GM13977 (cell line): ENCODE results near the gene AFF3.

Experiments
- DNase-seq: peaks from one replicate; pipeline ENCODE4 v3.0.0; 2012; ENCODE audit warnings: low spot score
- in situ Hi-C: fragments of 300-500 bp; cut with MboI; formaldehyde crosslinking; loops from one replicate; pipeline ENCODE4 v1.12.0; 2022; ENCODE audit warnings: low sequenced_read_pairs, low pct_unique_long_range_greater_than_20kb, mixed read lengths, inconsistent platforms; ENCODE audit not compliant: unreplicated experiment
- TF ChIP-seq, protein P1 (sequence below): IDR thresholded peaks from 2 replicates; pipeline ENCODE4 v1.5.1; 2012; ENCODE audit warnings: mild to moderate bottlenecking, control low read depth; ENCODE audit not compliant: insufficient read depth; ENCODE audit errors: extremely low read depth, missing control alignments

The AFF3 gene

DNA sequence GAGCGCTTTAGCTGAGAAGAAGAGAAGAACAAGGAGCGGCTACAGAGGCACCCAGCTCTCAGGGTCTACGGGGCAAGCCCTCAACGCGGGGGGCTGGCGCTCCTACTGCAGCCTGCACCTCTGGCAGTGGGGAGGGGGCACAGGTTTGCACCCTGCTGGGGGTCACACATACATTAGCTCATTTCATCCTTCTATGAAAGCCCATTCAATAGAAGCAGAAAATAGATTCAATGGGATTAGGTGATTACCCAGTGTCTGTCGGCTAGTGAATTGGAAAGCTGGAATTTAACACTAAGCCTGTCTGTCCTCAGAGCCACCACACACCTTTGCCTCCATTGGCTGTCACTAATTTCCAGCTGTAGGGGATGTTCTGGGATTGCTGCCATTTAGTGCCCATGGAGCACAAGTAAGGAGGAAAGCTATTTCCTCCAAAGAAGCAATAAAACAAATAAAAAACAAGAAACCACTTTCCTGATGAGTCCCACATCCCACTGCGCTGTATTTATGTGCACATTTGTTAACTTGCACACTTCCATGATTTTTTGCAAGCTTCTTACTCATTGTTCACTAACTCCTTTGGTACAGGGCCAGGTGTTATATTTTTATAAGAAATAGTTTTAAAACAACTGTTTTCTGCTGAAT, 333.0 kb downstream of the AFF3 start:
- no peak for DNase-seq
- in situ Hi-C loops: no loop called here
- TF ChIP-seq, protein P1, sequence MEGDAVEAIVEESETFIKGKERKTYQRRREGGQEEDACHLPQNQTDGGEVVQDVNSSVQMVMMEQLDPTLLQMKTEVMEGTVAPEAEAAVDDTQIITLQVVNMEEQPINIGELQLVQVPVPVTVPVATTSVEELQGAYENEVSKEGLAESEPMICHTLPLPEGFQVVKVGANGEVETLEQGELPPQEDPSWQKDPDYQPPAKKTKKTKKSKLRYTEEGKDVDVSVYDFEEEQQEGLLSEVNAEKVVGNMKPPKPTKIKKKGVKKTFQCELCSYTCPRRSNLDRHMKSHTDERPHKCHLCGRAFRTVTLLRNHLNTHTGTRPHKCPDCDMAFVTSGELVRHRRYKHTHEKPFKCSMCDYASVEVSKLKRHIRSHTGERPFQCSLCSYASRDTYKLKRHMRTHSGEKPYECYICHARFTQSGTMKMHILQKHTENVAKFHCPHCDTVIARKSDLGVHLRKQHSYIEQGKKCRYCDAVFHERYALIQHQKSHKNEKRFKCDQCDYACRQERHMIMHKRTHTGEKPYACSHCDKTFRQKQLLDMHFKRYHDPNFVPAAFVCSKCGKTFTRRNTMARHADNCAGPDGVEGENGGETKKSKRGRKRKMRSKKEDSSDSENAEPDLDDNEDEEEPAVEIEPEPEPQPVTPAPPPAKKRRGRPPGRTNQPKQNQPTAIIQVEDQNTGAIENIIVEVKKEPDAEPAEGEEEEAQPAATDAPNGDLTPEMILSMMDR: no peak

DNA sequence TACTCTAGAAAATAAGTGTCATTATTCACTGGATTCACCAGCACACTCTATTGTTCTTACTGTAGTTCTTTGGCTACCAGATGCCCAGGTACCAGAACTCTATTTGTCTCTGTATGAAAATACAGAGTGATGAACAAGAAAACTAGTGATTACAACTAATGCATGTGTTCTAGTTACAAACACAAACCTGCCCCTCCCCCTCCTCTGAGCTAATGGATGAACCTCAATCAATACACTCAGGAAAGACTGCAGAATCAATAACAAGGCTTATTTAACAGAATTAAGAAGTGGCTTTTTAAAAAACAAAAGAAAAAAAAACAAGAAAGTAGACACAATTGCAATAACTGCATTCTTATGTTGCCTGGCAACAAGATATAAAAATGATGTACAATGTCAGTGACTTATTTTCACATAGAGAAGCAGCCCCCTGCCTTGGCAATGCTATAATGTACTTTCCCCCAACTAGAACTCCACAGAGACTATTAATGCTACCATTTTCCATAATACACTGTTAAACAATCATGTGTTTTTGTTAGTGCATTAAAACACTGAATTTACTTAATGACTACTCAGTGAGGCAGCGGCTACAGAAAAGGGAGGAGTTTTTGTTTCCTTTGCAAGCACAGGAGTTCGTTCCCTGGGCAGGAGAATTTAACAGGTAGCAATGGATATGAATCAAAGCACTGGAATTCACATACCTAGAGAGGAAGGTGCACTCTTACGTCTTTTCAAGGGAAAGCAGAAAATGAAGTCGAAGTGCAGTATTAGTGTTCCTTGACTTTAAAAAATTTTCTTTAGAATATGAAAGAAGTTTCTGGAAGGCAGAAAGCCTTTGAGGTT, 333.8 kb downstream of the AFF3 start:
- TF ChIP-seq, protein P1: no peak
- no peak for DNase-seq
- in situ Hi-C loops: no loop called here

DNA sequence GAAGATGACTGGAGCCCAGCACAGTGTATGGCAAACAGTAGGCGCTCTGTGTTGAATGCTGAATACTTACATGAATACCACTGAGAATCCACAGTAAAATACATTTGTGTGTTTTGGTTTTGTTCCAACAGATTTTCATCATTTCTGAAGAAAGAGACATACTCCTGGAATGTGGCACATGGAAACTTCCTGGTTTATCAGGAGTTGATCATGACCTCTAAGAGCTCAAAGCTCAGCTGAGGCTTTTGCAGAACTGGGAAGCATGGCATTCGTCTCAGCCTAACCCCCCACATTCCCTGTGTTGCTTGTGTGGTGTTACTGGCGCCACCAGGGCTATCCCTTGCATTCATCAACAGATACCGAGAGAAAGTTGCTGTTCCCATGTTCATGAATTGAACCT, 335.6 kb downstream of the AFF3 start:
- no peak for DNase-seq
- in situ Hi-C loops: no loop called here
- TF ChIP-seq, protein P1: no peak

DNA sequence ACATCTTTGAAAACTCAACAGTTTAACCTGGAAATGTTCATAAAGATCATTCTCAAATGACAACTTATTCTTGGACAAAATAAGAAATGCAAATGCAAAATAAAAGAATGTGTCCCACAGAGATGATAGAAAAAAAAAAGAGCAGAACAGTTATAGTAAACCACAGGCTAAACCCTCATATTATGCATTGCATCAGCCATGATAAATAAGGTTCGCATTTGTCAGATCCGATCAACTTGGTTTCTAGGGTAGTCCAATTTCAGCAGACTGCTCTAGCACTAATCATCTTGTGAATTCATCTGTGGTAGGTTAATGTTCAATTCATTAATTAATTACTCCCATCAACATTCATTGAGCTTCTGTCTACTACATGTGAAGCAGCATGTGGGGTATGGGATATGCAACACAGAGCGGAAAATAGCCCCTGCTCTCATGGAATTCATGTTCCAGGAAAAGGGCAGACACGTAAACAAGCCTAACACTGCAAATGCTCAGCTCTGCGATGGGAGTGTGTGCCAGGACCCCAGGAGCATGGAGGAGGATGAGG, 336.4 kb downstream of the AFF3 start:
- in situ Hi-C loops: no loop called here
- no peak for DNase-seq
- TF ChIP-seq, protein P1: no peak

DNA sequence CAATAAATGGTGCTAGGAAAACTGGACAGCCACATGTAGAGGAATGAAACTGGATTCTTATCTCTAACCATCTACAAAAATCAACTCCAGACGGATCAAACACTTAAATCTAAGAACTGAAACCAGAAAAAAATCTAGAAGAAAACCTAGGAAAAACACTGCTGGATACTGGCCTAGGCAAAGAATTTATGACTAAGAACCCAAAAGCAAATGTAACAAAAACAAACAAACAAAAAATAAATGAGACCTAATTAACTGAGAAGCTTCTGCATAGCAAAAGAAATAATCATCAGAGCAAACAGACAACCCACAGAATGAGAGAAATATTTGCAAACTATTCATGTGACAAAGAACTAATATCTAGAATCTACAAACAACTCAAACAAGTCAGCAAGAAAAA, 338.5 kb downstream of the AFF3 start:
- in situ Hi-C loops: no loop called here
- TF ChIP-seq, protein P1: no peak
- DNase-seq: no peak

DNA sequence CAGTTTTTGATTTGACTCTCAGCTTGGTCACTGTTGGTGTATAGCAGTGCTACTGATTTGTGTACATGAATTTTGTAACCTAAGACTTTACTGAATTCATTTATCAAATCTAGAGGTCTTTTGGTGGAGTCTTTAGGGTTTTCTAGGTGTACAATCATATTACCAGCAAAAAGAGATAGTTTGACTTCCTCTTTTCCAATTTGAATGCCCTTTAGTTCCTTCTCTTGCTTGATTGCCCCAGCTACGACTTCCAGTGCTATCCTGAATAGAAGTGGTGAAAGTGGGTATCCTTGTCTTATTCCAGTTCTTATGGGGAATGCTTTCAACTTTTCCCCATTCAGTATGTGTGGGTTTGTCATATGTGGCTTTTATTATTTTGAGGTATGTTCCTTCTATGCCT, 339.7 kb downstream of the AFF3 start:
- no peak for DNase-seq
- TF ChIP-seq, protein P1: no peak
- in situ Hi-C loops: no loop called here
